GM19099 (cell line): ENCODE data around the gene GALK1.

Experiments
- POLR2A ChIP-seq: IDR thresholded peaks from 3 replicates; pipeline ENCODE4 v1.6.1; 2011; ENCODE audit warnings: low read depth; ENCODE audit not compliant: insufficient read length; ENCODE audit errors: extremely low read depth

GALK1 gene

DNA sequence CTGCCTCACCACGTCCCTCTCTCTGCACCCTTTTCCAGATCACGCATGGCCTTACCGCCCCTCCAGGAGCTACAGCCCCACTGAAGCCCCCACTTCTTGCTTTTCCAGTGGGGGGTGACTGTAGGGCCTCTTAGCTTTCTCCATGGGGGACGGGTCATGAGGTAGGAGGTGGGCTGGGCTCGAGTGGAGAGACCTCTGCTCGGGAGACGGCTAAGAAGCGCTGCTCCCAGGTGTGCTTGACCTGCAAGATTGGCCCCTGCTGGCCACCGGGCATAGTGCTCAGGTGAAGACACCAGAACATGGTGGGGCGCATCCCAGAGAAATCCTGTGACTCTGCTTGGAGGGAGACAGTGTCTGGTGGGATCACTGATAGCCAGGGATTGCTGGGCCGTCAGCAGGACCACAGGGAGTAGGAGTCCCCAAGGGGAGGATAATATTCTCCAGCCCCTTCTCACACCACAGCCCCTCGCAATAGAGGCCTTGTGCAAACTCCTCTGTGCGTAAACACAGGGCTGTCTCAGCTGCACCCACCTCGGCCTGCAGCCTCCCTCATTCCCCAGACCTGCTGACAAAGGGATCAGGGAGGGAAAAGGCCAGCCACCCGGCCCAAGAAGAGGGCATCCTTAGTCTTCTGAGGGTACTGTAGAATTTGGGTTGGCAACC lies 8.9 kb upstream of the GALK1 start:
- peak; percentile 17 for TF ChIP-seq POLR2A

DNA sequence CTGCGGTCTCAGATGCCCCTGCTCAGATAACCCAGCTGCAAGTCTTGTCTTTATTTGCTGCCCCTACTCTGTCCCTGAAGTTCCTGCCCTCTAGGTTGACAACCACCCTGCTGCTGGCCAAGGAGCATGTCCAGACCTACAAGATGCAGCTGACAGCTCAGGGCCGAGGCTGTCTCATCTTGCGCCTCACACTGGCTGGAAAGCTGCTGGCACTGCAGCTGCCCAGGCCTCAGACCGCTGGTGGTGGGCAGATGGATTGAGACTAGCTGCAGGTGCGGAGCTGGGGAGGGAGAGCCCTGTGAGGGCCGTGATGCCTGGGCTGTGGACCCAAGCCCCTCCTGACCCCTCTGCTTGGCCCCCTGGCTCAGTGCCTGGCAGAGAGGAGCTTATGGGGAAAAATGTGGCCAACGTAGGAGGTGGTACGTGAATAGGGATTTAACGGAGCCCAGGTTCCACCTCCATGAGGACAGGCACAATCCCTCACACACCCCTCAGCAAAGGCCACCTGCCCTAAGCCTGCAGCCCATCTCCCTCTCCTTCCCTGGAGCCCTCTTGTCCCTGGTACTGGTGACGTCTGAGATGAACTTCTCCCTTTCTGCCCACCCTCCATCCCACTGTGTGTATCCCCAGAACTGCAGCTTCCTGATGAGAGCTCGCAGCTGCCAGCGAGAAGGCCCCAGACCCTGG lies 8.3 kb upstream of the GALK1 start:
- no peak for TF ChIP-seq POLR2A

DNA sequence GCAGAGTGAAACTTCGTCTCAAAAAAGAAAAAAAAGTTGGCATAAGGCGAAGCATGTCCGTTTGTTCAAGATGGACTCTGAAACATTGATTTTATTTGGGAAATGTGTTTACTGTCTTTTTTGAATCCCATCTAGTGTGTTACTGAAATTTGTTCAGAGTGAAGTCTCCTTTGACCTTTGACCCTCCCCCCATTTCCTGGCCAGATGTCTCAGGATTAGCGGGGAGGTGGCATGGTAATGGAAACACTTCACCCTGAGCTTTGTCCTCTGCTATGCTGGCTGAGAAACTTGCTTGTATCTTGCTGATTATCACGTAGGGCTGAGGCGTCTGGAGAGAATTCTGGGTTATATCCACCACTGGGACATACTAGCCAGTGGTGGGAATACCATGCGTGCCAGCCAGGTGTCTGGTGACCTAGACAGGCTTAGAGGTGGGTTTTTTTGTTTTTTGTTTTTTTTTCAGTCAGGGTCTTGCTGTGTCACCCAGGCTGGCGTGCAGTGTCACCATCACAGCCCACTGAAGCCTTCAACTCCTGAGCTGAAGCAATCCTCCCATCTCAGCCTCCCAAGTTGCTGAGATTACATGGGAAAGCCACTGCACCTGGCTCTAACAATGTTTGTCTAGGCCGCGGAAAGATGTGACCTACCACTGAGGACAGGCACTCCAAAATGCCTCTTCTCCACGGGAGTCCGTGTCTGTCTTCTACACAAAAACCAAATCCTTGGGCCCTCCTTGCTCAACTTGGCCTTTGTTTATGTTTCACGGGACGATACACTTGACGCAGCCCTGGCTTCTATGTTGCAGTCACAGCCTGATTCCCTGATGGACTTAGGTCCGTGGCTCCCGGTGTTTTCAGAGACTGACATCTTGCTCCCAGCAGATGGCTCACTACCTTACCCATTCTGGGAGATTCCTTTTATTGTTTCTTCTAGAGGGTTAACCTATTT lies 6.6 kb upstream of the GALK1 start:
- no peak for TF ChIP-seq POLR2A

GRCh38 chr17:75769536-75769935 lies 4.5 kb upstream of the GALK1 start:
- TF ChIP-seq POLR2A: no peak

- TF ChIP-seq POLR2A: no peak
Observed at GRCh38 chr17:75767881-75768280, 2.9 kb upstream of the GALK1 start.

DNA sequence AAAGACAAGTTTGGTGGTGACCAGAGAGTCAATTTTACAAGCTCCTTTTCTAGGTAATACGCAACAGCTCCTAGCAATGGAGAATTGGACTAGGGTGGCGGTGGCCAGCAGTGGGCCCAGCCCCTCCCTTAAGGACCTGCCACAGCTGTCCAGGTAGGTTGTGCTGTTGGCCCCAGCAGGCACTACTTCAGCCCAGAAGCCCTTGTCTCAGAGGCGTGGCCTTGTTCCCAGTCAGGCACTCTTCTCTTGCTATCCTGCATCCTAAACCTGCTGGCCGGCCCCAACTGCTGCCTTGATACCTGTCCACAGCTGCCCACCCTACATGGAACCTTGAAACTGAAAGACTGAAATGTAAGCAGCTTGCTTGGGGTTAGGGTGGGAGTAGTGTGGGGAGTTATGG lies 989 bp upstream of the GALK1 start:
- TF ChIP-seq POLR2A: no peak

DNA sequence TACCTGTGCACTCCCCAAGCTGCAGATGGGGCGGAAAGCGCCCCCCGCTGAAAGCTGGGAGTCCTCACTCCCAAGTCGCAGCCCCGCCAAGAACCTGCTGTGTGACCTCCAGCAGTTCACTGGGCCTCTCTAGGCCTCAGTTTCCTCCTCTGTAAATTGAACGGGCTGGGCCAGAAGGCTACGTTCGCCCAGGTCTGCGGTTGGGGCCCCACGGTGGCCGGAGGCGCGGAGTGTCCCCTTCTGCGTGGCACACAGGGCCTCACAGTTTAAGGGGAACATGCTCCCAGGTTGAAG lies 628 bp downstream of the GALK1 start:
- no peak for TF ChIP-seq POLR2A

DNA sequence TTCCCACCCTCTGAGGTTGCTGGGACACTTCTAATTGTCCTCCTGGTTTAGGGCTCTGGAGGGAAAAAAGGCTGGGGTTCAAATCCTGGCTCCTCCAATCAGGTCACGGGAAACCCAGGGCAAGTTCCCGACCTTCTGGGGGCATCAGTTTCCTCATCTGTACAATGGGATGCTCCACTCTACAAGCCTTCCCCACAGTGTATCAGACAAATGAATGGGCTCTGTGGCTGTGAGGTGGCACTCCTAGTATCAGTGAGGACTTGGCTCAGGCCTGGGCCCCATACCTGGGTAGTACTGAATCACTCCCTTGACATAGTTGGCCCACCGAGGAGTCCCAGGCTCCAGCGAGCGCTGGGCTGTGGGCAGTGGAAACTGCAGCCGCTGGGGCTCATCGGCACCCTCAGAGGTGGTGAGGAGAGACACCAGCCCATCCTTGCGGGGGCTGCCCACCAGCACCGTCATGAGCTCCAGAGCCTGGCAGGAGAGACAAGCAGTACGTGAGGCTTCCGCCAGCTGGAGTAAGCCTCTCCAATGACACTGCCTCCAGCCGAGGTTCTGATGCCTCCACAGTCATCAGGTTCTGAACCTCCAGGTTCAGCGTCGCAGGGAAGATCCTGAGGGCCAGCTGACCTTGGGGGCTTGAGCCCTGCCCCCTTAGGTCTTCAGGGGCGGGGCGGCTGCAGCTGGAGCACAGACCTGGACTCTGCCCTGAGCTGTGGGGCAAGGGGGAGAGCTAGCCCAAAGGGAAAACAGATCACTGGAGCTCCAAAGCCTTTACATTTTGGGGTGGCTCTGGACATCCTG lies 1.2 kb downstream of the GALK1 start:
- TF ChIP-seq POLR2A: no peak

DNA sequence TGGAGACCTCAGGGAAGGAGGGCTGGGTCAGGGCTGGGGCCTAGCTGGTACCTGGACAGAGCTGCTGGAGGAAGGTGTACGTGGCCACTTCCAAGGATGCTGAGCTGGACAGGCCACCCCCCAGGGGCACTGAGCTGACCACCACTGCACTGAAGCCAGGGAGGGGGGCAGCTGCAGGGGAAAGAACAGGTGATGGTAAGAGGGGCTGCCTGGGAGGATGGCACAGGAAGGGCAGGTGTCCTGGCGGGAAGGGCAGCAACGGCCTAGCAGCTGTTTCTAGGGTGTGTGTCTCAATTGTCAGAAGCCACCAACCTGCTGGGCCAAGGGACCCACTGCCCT lies 1.8 kb downstream of the GALK1 start:
- no peak for TF ChIP-seq POLR2A

DNA sequence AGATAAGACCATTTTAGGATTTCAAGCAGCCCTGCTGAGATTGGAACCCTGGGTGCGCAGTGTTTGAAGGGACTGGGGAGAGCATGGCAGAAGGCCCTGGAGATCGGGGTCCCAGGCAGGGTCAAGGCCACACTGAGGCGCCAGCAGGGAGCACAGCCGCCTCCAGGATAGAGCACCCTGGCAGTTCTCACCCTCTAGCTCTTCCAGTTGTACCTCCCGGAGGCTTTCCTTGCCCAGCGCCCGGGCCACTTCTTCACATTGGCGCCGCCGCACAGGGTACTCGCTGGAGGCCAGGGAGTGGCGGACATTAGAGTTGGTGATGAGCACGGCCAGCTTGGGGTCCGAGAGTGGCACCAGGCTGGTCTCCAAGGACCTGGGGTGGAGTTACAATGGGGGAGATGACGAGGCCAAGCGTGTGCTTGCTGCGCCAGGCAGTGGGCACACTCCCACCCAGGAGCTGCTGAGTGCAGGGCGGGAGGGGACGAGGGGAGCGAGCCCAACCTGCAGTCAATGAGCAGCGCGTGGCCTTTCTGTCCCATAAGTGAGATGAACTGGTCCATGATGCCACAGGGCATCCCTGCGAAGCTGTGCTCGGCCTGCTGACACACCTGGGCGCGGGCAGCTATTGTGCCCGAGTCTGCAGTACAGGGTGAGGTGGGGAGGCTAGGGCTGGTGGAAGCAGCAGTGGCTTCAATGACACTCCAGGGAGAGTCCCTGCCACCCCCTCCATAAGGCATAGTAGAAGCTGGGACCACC lies 2.3 kb downstream of the GALK1 start:
- no peak for TF ChIP-seq POLR2A

DNA sequence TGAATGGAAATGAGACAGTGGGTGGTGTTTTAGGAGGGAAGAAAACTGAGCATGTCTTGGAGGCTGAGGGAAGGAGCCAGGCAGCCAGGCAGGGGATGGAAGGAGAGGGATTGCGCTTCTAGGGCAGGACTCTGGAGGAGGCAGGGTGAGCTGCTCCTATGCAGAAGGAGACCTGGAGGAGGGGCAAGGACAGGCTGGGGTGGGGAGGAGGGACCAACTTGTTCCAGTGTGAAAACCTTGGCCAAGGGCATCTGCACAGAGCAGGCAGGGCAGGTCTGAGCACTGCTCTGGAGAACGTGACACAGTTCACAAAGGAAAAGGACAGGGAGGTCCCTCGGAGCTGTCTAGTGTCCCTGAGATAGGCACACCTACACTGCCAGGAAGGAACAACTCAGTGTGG lies 5.5 kb downstream of the GALK1 start:
- TF ChIP-seq POLR2A: no peak

DNA sequence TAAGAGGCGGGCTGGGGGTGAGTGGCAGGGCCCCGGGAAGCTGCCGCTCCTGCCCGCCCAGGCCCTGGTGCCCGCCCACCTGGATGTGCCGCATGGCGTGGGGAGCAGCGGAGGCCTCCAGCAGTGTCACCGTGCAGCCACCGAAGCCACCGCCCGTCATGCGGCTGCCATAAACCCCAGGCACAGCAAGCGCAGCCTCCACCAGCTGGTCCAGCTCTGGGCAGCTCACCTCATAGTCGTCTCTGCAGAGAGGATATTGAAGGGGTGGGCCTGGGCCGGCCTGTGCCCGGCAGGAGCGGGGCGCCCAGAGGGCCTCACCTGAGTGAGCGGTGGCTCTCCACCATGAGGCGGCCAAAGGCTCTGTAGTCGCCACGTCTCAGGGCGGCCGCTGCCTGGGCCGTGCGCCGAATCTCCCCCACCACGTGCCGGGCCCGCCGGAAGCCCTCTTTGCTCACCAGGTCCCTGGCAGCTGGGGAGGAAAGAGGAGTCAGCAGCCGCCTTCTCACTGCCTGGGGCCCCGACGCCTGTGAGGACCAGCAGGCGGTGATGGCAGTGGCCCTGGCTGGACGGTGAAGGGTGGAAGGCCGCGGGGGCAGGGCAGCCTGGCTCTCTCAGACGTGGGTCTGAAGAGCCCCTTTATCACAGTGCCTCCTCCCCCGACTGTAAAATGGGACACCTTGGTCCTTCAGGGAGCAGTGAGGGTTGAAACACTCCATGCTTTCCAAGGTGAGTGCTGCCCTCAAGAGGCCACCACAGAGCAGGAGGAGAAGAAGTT lies 6.7 kb downstream of the GALK1 start:
- no peak for TF ChIP-seq POLR2A

DNA sequence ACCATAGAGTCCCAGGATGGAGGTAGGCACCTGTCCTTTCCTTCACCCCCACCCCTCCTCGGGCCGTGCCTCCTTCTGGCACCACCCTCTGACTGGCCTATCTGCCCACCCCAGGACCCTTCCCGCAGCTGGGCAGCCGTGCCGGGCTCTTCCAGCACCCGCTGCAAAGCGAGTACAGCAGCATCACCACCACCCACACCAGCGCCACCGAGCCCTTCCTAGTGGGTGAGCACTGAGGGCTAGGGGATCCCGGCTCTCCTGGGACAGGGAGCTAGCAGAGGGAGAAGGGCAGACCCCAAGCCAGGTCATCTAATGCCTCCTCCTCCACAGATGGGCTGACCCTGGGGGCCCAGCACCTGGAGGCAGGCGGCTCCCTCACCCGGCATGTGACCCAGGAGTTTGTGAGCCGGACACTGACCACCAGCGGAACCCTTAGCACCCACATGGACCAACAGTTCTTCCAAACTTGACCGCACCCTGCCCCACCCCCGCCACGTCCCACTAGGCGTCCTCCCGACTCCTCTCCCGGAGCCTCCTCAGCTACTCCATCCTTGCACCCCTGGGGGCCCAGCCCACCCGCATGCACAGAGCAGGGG lies 7.8 kb downstream of the GALK1 start:
- no peak for TF ChIP-seq POLR2A
